Kidney (tissue), 14 donors: ENCODE results near the gene TCP11L2. TPM values are rescaled to one million over a fixed set of nuclear protein-coding genes. Genes with fewer than 3 reads are reported as not detected.

Experiments
- DNase-seq, 5 donors: peaks; one replicate each; pipeline ENCODE4 v3.0.0-alpha.2; 2013 to 2020
- FAIRE-seq: peaks from 2 replicates; lab custom pipeline; 2012; peaks lifted over from hg19 to GRCh38; lab: Jason Lieb, UNC
- H3K27ac ChIP-seq, 2 donors: one replicate each; pipeline ENCODE4 v1.7.0; 2013; ENCODE audit warnings: low read depth in 2 of 2, low read length in 2 of 2, inconsistent platforms in 1 of 2
- H3K27me3 ChIP-seq: one replicate; pipeline ENCODE4 v1.7.1; 2013; ENCODE audit warnings: low read length, inconsistent platforms; ENCODE audit not compliant: control insufficient read depth, insufficient read depth
- H3K36me3 ChIP-seq, 3 donors: one replicate each; pipeline versions ENCODE4 v1.7.0 to v1.7.1; 2013; ENCODE audit warnings: low read length in 3 of 3, control low read depth in 1 of 3, inconsistent platforms in 1 of 3; ENCODE audit not compliant: insufficient read depth in 3 of 3, control insufficient read depth in 2 of 3
- H3K4me1 ChIP-seq, 3 donors: one replicate each; pipeline versions ENCODE4 v1.7.0 to v1.7.1; 2013; ENCODE audit warnings: low read length in 3 of 3, inconsistent platforms in 1 of 3, low read depth in 1 of 3; ENCODE audit not compliant: control insufficient read depth in 2 of 3, insufficient read depth in 2 of 3
- H3K4me3 ChIP-seq, 3 donors: one replicate each; pipeline versions ENCODE4 v1.7.0 to v1.8.1; 2013; ENCODE audit warnings: low read length in 3 of 3, control low read depth in 1 of 3, inconsistent platforms in 1 of 3
- H3K9ac ChIP-seq, 3 donors: one replicate each; pipeline versions ENCODE4 v1.7.0 to v1.7.1; 2013; ENCODE audit warnings: low read length in 3 of 3, control low read depth in 1 of 3, inconsistent platforms in 1 of 3
- H3K9me3 ChIP-seq, 3 donors: one replicate each; pipeline versions ENCODE4 v1.7.0 to v1.7.1; 2013; ENCODE audit warnings: low read length in 3 of 3, control low read depth in 1 of 3, inconsistent platforms in 1 of 3; ENCODE audit not compliant: control insufficient read depth in 2 of 3, insufficient read depth in 1 of 3
- intact Hi-C: fragments of 100-400 bp; cut with DNase I; formaldehyde crosslinking; loops from one replicate; pipeline ENCODE4 v1.11.1; 2022
- polyA plus RNA-seq: library from polyadenylated mRNA; stranded (reverse); fragments of 350-450 nt; fragmentation: Illumina TruSeq; extraction: RNeasy Lipid Tissue Mini Kit (QIAGEN cat#74804); gene quantifications from one replicate; pipeline ENCODE4 v1.2.3, GENCODE V29; 2014; ENCODE audit warnings: low read depth, low replicate concordance; ENCODE audit not compliant: insufficient read depth
- total RNA-seq: library from RNA; stranded (reverse); fragmentation: NEBNext Ultra II Directional; extraction: Animal tissue kit (Norgen Biotek cat#: 25700); gene quantifications from one replicate; pipeline ENCODE4 v1.2.1, GENCODE V29; 2021
- TF ChIP-seq, protein P1 (sequence below): IDR thresholded peaks from 3 replicates; pipeline ENCODE4 v1.5.1; 2012; ENCODE audit warnings: mild to moderate bottlenecking, moderate library complexity, borderline replicate concordance; ENCODE audit not compliant: insufficient read depth; ENCODE audit errors: extremely low read depth
- donor health status: control.
- donor health status: control.
- donor health status: control.
- donor health status: control.
- donor health status: control.
- donor health status: DM: yes; HTN: yes; CAD: no.
- donor health status: Normal renal cell carcinoma (clear cell type).

Gene TCP11L2
- total and polyA plus RNA-seq, 2 donors from 2014 or later: 2.3 to 34.5 TPM

DNA sequence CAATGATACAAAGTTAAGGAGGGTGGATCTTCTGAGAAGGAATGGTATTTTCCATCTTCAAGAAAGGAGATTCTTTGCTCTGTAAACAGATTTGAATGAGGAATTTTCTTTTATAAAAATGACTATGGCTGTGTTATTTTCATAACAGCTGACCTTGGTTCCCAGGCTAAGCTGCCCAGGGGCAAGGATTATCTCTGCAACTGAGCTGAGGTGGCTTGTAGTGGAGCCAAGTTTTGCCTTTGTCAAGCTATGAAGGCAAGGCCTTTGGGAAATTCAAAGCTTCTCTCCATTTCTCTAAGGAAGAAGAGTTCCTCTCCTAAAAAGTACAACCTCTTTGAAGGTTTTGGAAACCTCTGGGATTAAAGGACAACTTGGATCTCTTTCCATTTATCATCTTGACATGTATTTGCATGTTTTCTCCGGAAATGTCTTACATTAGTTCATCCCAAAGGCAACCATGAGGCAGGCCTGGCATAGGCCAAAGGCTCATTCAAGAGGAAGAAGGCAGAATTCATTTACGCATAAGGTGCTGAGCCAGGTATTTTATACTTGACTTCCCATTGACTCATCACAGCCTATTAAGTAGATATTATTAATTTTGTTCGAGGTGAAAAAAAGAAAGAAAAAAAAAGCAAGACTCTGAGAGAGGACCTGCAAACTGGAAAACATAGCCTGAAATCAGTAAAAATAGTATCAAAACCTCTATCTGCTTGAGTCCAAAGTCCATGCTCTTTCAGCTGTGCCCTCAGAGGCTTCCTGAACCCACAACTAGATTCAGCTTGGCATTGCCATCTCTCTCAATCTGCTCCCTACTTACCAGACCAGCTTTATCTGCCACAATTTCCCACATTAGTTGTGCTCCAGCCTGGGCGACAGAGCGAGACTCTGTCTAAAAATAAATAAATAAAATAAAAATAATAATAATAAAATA is 30.7 kb upstream of the TCP11L2 start:
- Histone ChIP-seq H3K27ac (no peak overlapping the region), H3K9me3 (no peaks in the 10 kb centered on the region), H3K4me1 (peaks cover 0 to 12% (median 10%) of the 10 kb centered on the region in 3 donors), H3K36me3 (no peaks in the 10 kb centered on the region), H3K9ac (no peak overlapping the region), H3K27me3 (no peaks in the 10 kb centered on the region), H3K4me3 (no peak overlapping the region)
- intact Hi-C loops: no loop called here
- TF ChIP-seq, protein P1, sequence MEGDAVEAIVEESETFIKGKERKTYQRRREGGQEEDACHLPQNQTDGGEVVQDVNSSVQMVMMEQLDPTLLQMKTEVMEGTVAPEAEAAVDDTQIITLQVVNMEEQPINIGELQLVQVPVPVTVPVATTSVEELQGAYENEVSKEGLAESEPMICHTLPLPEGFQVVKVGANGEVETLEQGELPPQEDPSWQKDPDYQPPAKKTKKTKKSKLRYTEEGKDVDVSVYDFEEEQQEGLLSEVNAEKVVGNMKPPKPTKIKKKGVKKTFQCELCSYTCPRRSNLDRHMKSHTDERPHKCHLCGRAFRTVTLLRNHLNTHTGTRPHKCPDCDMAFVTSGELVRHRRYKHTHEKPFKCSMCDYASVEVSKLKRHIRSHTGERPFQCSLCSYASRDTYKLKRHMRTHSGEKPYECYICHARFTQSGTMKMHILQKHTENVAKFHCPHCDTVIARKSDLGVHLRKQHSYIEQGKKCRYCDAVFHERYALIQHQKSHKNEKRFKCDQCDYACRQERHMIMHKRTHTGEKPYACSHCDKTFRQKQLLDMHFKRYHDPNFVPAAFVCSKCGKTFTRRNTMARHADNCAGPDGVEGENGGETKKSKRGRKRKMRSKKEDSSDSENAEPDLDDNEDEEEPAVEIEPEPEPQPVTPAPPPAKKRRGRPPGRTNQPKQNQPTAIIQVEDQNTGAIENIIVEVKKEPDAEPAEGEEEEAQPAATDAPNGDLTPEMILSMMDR: no peak
- FAIRE-seq: no peak
- DNase-seq: no peak

DNA sequence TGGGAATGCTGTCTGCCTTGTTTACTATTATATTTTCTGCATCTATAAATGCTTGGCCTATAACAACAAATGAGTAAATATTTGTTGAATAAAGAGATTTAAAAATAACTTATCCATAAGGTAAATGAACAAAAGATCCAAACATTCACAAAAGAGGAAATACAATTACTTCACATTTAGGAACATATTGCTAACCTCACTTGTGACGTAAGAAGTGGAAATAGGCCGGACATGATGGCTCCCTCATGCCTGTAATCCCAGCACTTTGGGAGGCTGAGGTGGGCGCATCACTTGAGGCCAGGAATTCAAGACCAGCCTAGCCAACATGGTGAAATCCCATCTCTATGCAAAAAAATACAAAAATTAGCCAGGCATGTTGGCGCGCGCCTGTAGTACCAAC is 29.0 kb upstream of the TCP11L2 start:
- H3K9me3 ChIP-seq: no peaks in the 10 kb centered on the region
- no peak for DNase-seq
- no peak overlapping the region for H3K9ac ChIP-seq
- FAIRE-seq: no peak
- H3K27me3 ChIP-seq: no peaks in the 10 kb centered on the region
- H3K4me3 ChIP-seq: no peak overlapping the region
- TF ChIP-seq, protein P1: no peak
- no peak overlapping the region for H3K27ac ChIP-seq
- intact Hi-C loops: no loop called here
- peaks cover 0 to 12% (median 10%) of the 10 kb centered on the region in 3 donors for H3K4me1 ChIP-seq
- no peaks in the 10 kb centered on the region for H3K36me3 ChIP-seq

GRCh38 chr12:106274012-106274411 is 28.5 kb upstream of the TCP11L2 start:
- intact Hi-C loops: no loop called here
- Histone ChIP-seq H3K27ac (no peak overlapping the region), H3K9ac (no peak overlapping the region), H3K36me3 (no peaks in the 10 kb centered on the region), H3K4me3 (no peak overlapping the region), H3K9me3 (no peaks in the 10 kb centered on the region), H3K4me1 (peaks cover 0 to 12% (median 10%) of the 10 kb centered on the region in 3 donors), H3K27me3 (no peaks in the 10 kb centered on the region)
- DNase-seq (no peak), FAIRE-seq (no peak)
- TF ChIP-seq, protein P1: no peak
